Omental fat pad (tissue), 4 donors: ENCODE measurements around the gene GARNL3. TPM values are rescaled to one million over a fixed set of nuclear protein-coding genes. Genes with fewer than 3 reads are reported as not detected.

Source experiments
- ATAC-seq: fragments of 150-250 bp; one replicate; pipeline ENCODE4 v1.9.1; 2016; ENCODE audit warnings: mild to moderate bottlenecking, moderate library complexity; ENCODE audit not compliant: low FRiP score
- DNase-seq: peaks from one replicate; pipeline ENCODE4 v3.0.0-alpha.2; 2019; ENCODE audit warnings: low spot score
- CTCF ChIP-seq, 3 donors: fragments of 450-650 bp; IDR thresholded peaks; one replicate each; pipeline ENCODE4 v1.5.1; 2016 to 2017; ENCODE audit warnings: antibody characterized with exemption in 3 of 3, mild to moderate bottlenecking in 3 of 3, moderate library complexity in 2 of 3
- total RNA-seq, 4 donors: library from RNA; depleted of rRNA; stranded (reverse); fragments of >200 nt; gene quantifications; one replicate each; pipeline ENCODE4 v1.1.0, GENCODE V29; 2016

The GARNL3 gene
- total RNA-seq, 4 donors from 2014 or later = 10.0 to 27.0 (median 15.7) TPM

GRCh38 chr9:127219520-127219919 is 45.1 kb upstream of the GARNL3 start:
- no peak for TF ChIP-seq CTCF (IDR thresholded peaks at IDR 0.05)
- ATAC-seq (no peak), DNase-seq (no peak)

GRCh38 chr9:127221695-127222094 is 42.9 kb upstream of the GARNL3 start:
- no peak for DNase-seq
- no peak for TF ChIP-seq CTCF (IDR thresholded peaks at IDR 0.05)
- ATAC-seq = no peak

GRCh38 chr9:127222388-127223095 is 42.0 kb upstream of the GARNL3 start:
- TF ChIP-seq CTCF (IDR thresholded peaks at IDR 0.05) = no peak
- no peak for DNase-seq
- no peak for ATAC-seq

GRCh38 chr9:127223266-127223665 is 41.3 kb upstream of the GARNL3 start:
- ATAC-seq (no peak), DNase-seq (no peak)
- no peak for TF ChIP-seq CTCF (IDR thresholded peaks at IDR 0.05)

- TF ChIP-seq CTCF (IDR thresholded peaks at IDR 0.05) = no peak
- ATAC-seq (no peak), DNase-seq (no peak)
These were observed 40.8 kb upstream of the GARNL3 start for GRCh38 chr9:127223810-127224177.

GRCh38 chr9:127224178-127224882 is 40.2 kb upstream of the GARNL3 start:
- TF ChIP-seq CTCF (IDR thresholded peaks at IDR 0.05) = no peak
- DNase-seq = peak; percentile 75
- ATAC-seq = peak; percentile 86
